Keratinocyte (primary cell): ENCODE results near the gene CBLN3. TPM values are rescaled to one million over a fixed set of nuclear protein-coding genes. Genes with fewer than 3 reads are reported as not detected.

Source experiments
- DNase-seq: peaks from one replicate; pipeline ENCODE4 v3.0.0-alpha.2; 2011; ENCODE audit warnings: low read depth, missing footprints, low spot score
- FAIRE-seq: peaks from 2 replicates; lab custom pipeline; 2011; peaks lifted over from hg19 to GRCh38; lab: Jason Lieb, UNC
- H2AFZ ChIP-seq: 2 replicates; pipeline ENCODE4 v1.6.0; 2012; ENCODE audit warnings: low read length, control low read depth, inconsistent platforms; ENCODE audit not compliant: control insufficient read depth
- H3K27ac ChIP-seq: 2 replicates; pipeline ENCODE4 v1.5.1; 2011; ENCODE audit warnings: low read length; ENCODE audit not compliant: control insufficient read depth, insufficient read depth
- H3K27me3 ChIP-seq: 3 replicates; pipeline ENCODE4 v1.6.0; 2011; ENCODE audit warnings: low read length; ENCODE audit not compliant: control insufficient read depth, insufficient read depth; ENCODE audit errors: extremely low read depth
- H3K36me3 ChIP-seq, 2 experiments: 2 replicates in 1 of 2; 3 replicates in 1 of 2; pipeline ENCODE4 v1.5.1; 2011; ENCODE audit warnings: low read length in 2 of 2, mild to moderate bottlenecking in 1 of 2; ENCODE audit not compliant: control insufficient read depth in 2 of 2, insufficient read depth in 2 of 2; ENCODE audit errors: extremely low read depth in 1 of 2
- H3K4me1 ChIP-seq: 3 replicates; pipeline ENCODE4 v1.5.1; 2011; ENCODE audit warnings: low read length; ENCODE audit not compliant: control insufficient read depth, insufficient read depth; ENCODE audit errors: extremely low read depth
- H3K4me2 ChIP-seq: 3 replicates; pipeline ENCODE4 v1.6.0; 2011; ENCODE audit warnings: low read depth, low read length; ENCODE audit not compliant: control insufficient read depth, insufficient read depth; ENCODE audit errors: extremely low read depth
- H3K4me3 ChIP-seq, 3 experiments: fragments of 200-600 bp in 1 of 3; sonication (generic) in 1 of 3; 2 replicates in 2 of 3; 3 replicates in 1 of 3; pipeline ENCODE4 v1.5.1; 2011 to 2016; ENCODE audit warnings: low read length in 3 of 3, mild to moderate bottlenecking in 3 of 3, control low read depth in 2 of 3, inconsistent platforms in 1 of 3, low read depth in 1 of 3, mixed read lengths in 1 of 3, mixed run types in 1 of 3, moderate library complexity in 1 of 3; ENCODE audit not compliant: control insufficient read depth in 2 of 3, insufficient read depth in 2 of 3; ENCODE audit errors: extremely low read depth in 1 of 3
- H3K79me2 ChIP-seq: 2 replicates; pipeline ENCODE4 v1.6.0; 2012; ENCODE audit warnings: low read length; ENCODE audit not compliant: control insufficient read depth, insufficient read depth
- H3K9ac ChIP-seq: 3 replicates; pipeline ENCODE4 v1.6.0; 2011; ENCODE audit warnings: low read length; ENCODE audit not compliant: control insufficient read depth, insufficient read depth; ENCODE audit errors: extremely low read depth
- H3K9me1 ChIP-seq: 3 replicates; pipeline ENCODE4 v1.6.0; 2011; ENCODE audit warnings: low read length; ENCODE audit not compliant: control insufficient read depth, insufficient read depth; ENCODE audit errors: extremely low read depth
- H3K9me3 ChIP-seq: 2 replicates; pipeline ENCODE4 v1.5.1; 2012; ENCODE audit warnings: low read depth, low read length; ENCODE audit not compliant: control insufficient read depth
- H4K20me1 ChIP-seq: 3 replicates; pipeline ENCODE4 v1.6.0; 2011; ENCODE audit warnings: low read length; ENCODE audit not compliant: control insufficient read depth, insufficient read depth; ENCODE audit errors: extremely low read depth
- CTCF ChIP-seq, 3 experiments: IDR thresholded peaks in 1 of 3; conservative IDR thresholded peaks in 1 of 3; optimal IDR thresholded peaks in 1 of 3; 2 replicates in 2 of 3; 3 replicates in 1 of 3; pipeline versions ENCODE3 to v1.5.1; 2011; ENCODE audit warnings: low read length in 3 of 3, mild to moderate bottlenecking in 3 of 3, moderate library complexity in 2 of 3, control low read depth in 1 of 3, inconsistent platforms in 1 of 3; ENCODE audit not compliant: insufficient read depth in 2 of 3; ENCODE audit errors: extremely low read depth in 1 of 3
- EZH2 ChIP-seq: IDR thresholded peaks from one replicate; pipeline ENCODE4 v1.6.1; 2012; ENCODE audit warnings: inconsistent platforms, mild to moderate bottlenecking, low read length, moderate library complexity
- dilution Hi-C: fragments of 300-500 bp; cut with MboI; formaldehyde crosslinking; loops from one replicate; pipeline ENCODE4 v1.7.0; 2020; ENCODE audit warnings: low sequenced_read_pairs; ENCODE audit not compliant: extremely low pct_ligation_motif_present
- polyA plus RNA-seq, 5 experiments: library from polyadenylated mRNA; depleted of rRNA in 3 of 5; stranded (reverse) in 3 of 5; stranded (forward) in 1 of 5; unstranded in 1 of 5; fragments of >200 nt; gene quantifications; 1 replicate in 1 of 5; 2 replicates in 3 of 5; 3 replicates in 1 of 5; pipeline versions ENCODE4 v1.2.1 to v1.2.3, GENCODE V29; 2011 to 2012; ENCODE audit warnings: missing spikeins in 2 of 5, low read depth in 1 of 5, low replicate concordance in 1 of 5

The CBLN3 gene
- polyA plus RNA-seq, 1 donor (not counting 4 experiments of a cell fraction or from before 2014, with no cell fraction given), result 1.6 TPM

- Histone ChIP-seq H3K36me3 (peaks cover 50 to 74% of the 10 kb centered on the region in 2 experiments), H3K9me1 (no peaks in the 10 kb centered on the region), H3K79me2 (peaks cover 24% of the 10 kb centered on the region), H3K9me3 (no peaks in the 10 kb centered on the region), H3K27ac (no peak overlapping the region), H3K4me3 (no peak overlapping the region), H3K9ac (no peak overlapping the region), H3K4me2 (no peak overlapping the region), H2AFZ (no peak overlapping the region), H3K27me3 (no peaks in the 10 kb centered on the region), H3K4me1 (peaks cover 16% of the 10 kb centered on the region), H4K20me1 (no peaks in the 10 kb centered on the region)
- no peak for DNase-seq
- dilution Hi-C loops, result no loop called here
- TF ChIP-seq CTCF (optimal IDR thresholded peaks at IDR 0.05 in 1 of 3, IDR thresholded peaks at IDR 0.05 in 1 of 3, conservative IDR thresholded peaks at IDR 0.05 in 1 of 3; ENCODE audit: extremely low read depth in 1 of 3, insufficient read depth in 2 of 3, low read length in 3 of 3) (no peak), EZH2 (no peak)
- FAIRE-seq, result no peak
These were observed 7.7 kb upstream of the CBLN3 start for GRCh38 chr14:24437020-24437735.

- H3K9me3 ChIP-seq, result no peaks in the 10 kb centered on the region
- dilution Hi-C loops, result no loop called here
- no peak overlapping the region for H3K27ac ChIP-seq
- TF ChIP-seq CTCF (optimal IDR thresholded peaks at IDR 0.05 in 1 of 3, IDR thresholded peaks at IDR 0.05 in 1 of 3, conservative IDR thresholded peaks at IDR 0.05 in 1 of 3; ENCODE audit: extremely low read depth in 1 of 3, insufficient read depth in 2 of 3, low read length in 3 of 3) (peak; percentile 54 to 83 (median 66)), EZH2 (no peak)
- FAIRE-seq (peak; percentile 43), DNase-seq (no peak)
- H3K79me2 ChIP-seq, result peaks cover 28% of the 10 kb centered on the region
- no peaks in the 10 kb centered on the region for H3K9me1 ChIP-seq
- H3K4me1 ChIP-seq, result peaks cover 16% of the 10 kb centered on the region
- no peak overlapping the region for H3K9ac ChIP-seq
- H3K36me3 ChIP-seq, result peaks cover 50 to 74% of the 10 kb centered on the region in 2 experiments
- H4K20me1 ChIP-seq, result no peaks in the 10 kb centered on the region
- H3K4me3 ChIP-seq, result no peak overlapping the region
- no peaks in the 10 kb centered on the region for H3K27me3 ChIP-seq
- no peak overlapping the region for H2AFZ ChIP-seq
- H3K4me2 ChIP-seq, result no peak overlapping the region
These were observed 7.0 kb upstream of the CBLN3 start for GRCh38 chr14:24436355-24437019.
